Activated T-cell treated with anti-CD3 and anti-CD28 coated beads, Interleukin-2, amount 50 U/mL, for 4 hours (primary cell): ENCODE measurements around the gene GJA1. TPM values are rescaled to one million over a fixed set of nuclear protein-coding genes. Genes with fewer than 3 reads are reported as not detected.
"Not testable (repeated sequence)": the region's sequence is repeated elsewhere in the genome, so short reads cannot be mapped to it uniquely, and the experiment has no call there.

Experiments
- ATAC-seq, 2 donors: fragments of 200-7000 bp; cut with Tn5 transposase; one replicate each; pipeline ENCODE4 v1.10.0; 2021
- DNase-seq: peaks from one replicate; pipeline ENCODE4 v3.0.0-alpha.2; 2020
- H3K27me3 Mint-ChIP-seq: one replicate; pipeline ENCODE4 v1.8.0; 2021; ENCODE audit warnings: low read depth, mixed read lengths
- H3K36me3 Mint-ChIP-seq: one replicate; pipeline ENCODE4 v1.8.0; 2022; ENCODE audit warnings: mixed read lengths; ENCODE audit not compliant: insufficient read depth
- H3K4me1 Mint-ChIP-seq: one replicate; pipeline ENCODE4 v1.8.0; 2021; ENCODE audit warnings: low read depth, mixed read lengths
- H3K4me3 Mint-ChIP-seq: one replicate; pipeline ENCODE4 v1.8.0; 2021; ENCODE audit warnings: mild to moderate bottlenecking, moderate library complexity, mixed read lengths
- H3K9me3 Mint-ChIP-seq: one replicate; pipeline ENCODE4 v1.8.0; 2021; ENCODE audit warnings: mixed read lengths
- total RNA-seq, 3 donors: library from RNA; stranded (reverse); gene quantifications; one replicate each; pipeline ENCODE4 v1.2.1, GENCODE V29; 2021

The GJA1 gene
- total RNA-seq, 3 donors from 2014 or later, result 0.50 to 0.66 (median 0.65) TPM

GRCh38 chr6:121443971-121444541 lies 8.6 kb downstream of the GJA1 start:
- Mint-ChIP-seq H3K27me3 (peaks cover 11% of the 10 kb centered on the region), H3K36me3 (no peaks in the 10 kb centered on the region), H3K9me3 (no peaks in the 10 kb centered on the region), H3K4me1 (no peaks in the 10 kb centered on the region), H3K4me3 (no peak overlapping the region)
- no peak for DNase-seq
- ATAC-seq, result no peak

DNA sequence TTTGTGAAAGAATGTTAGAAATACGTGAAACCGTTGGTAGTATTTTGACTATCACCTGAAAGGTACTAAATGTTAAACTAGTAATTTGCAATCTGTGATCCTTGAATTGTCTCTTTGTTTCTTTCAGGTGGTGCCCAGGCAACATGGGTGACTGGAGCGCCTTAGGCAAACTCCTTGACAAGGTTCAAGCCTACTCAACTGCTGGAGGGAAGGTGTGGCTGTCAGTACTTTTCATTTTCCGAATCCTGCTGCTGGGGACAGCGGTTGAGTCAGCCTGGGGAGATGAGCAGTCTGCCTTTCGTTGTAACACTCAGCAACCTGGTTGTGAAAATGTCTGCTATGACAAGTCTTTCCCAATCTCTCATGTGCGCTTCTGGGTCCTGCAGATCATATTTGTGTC lies 11.3 kb downstream of the GJA1 start:
- not testable (repeated sequence) for DNase-seq, H3K27me3 Mint-ChIP-seq, H3K9me3 Mint-ChIP-seq, ATAC-seq, H3K4me3 Mint-ChIP-seq, H3K36me3 Mint-ChIP-seq, H3K4me1 Mint-ChIP-seq

GRCh38 chr6:121447746-121448145 lies 12.3 kb downstream of the GJA1 start:
- DNase-seq, H3K27me3 Mint-ChIP-seq, H3K4me3 Mint-ChIP-seq, H3K36me3 Mint-ChIP-seq, ATAC-seq, H3K9me3 Mint-ChIP-seq, H3K4me1 Mint-ChIP-seq: not testable (repeated sequence)

DNA sequence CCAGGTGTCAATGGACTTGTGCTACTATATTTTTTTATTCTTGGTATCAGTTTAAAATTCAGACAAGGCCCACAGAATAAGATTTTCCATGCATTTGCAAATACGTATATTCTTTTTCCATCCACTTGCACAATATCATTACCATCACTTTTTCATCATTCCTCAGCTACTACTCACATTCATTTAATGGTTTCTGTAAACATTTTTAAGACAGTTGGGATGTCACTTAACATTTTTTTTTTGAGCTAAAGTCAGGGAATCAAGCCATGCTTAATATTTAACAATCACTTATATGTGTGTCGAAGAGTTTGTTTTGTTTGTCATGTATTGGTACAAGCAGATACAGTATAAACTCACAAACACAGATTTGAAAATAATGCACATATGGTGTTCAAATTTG lies 13.1 kb downstream of the GJA1 start:
- H3K36me3 Mint-ChIP-seq, H3K4me3 Mint-ChIP-seq: not testable (repeated sequence)

DNA sequence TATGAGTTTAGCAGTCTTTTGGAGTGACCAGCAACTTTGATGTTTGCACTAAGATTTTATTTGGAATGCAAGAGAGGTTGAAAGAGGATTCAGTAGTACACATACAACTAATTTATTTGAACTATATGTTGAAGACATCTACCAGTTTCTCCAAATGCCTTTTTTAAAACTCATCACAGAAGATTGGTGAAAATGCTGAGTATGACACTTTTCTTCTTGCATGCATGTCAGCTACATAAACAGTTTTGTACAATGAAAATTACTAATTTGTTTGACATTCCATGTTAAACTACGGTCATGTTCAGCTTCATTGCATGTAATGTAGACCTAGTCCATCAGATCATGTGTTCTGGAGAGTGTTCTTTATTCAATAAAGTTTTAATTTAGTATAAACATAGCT lies 13.9 kb downstream of the GJA1 start:
- no peak overlapping the region for H3K4me3 Mint-ChIP-seq
- ATAC-seq (no peak), DNase-seq (no peak)
- H3K9me3 Mint-ChIP-seq, result no peaks in the 10 kb centered on the region
- no peaks in the 10 kb centered on the region for H3K4me1 Mint-ChIP-seq
- peaks cover 4% of the 10 kb centered on the region for H3K27me3 Mint-ChIP-seq
- H3K36me3 Mint-ChIP-seq, result no peaks in the 10 kb centered on the region

More for the DNA sequence above, 13.1 kb downstream of the GJA1 start:
- H3K9me3 Mint-ChIP-seq, H3K4me1 Mint-ChIP-seq, DNase-seq, H3K27me3 Mint-ChIP-seq, ATAC-seq: not testable (repeated sequence)

DNA sequence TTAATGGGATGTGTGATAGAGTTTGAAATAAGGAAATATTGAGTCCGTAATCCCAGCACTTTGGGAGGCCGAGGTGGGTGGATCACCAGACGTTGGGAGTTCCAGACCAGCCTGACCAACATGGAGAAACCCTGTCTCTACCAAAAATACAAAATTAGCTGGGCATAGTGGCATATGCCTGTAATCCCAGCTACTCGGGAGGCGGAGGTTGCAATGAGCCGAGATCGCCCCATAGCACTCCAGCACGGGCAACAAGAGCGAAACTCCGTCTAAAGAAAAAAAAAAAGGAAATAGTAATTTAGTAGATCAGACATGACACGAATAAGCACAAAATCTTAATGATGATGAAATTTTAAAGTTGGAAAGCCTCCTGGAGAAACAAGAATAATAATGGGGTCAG lies 14.8 kb downstream of the GJA1 start:
- DNase-seq (no peak), ATAC-seq (no peak)
- Mint-ChIP-seq H3K36me3 (no peaks in the 10 kb centered on the region), H3K9me3 (no peaks in the 10 kb centered on the region), H3K27me3 (peaks cover 4% of the 10 kb centered on the region), H3K4me1 (no peaks in the 10 kb centered on the region), H3K4me3 (no peak overlapping the region)

GRCh38 chr6:121451250-121451649 lies 15.8 kb downstream of the GJA1 start:
- DNase-seq (no peak), ATAC-seq (no peak)
- Mint-ChIP-seq H3K36me3 (no peaks in the 10 kb centered on the region), H3K4me1 (no peaks in the 10 kb centered on the region), H3K4me3 (no peak overlapping the region), H3K27me3 (peaks cover 2% of the 10 kb centered on the region), H3K9me3 (no peaks in the 10 kb centered on the region)

- no peak overlapping the region for H3K4me3 Mint-ChIP-seq
- no peak for ATAC-seq
- no peaks in the 10 kb centered on the region for H3K27me3 Mint-ChIP-seq
- no peaks in the 10 kb centered on the region for H3K36me3 Mint-ChIP-seq
- H3K9me3 Mint-ChIP-seq, result no peaks in the 10 kb centered on the region
- DNase-seq, result no peak
- no peaks in the 10 kb centered on the region for H3K4me1 Mint-ChIP-seq
Measured at GRCh38 chr6:121453191-121453590, 17.7 kb downstream of the GJA1 start.

GRCh38 chr6:121460170-121460569 lies 24.7 kb downstream of the GJA1 start:
- Mint-ChIP-seq H3K27me3 (no peaks in the 10 kb centered on the region), H3K9me3 (no peaks in the 10 kb centered on the region), H3K4me1 (no peaks in the 10 kb centered on the region), H3K36me3 (no peaks in the 10 kb centered on the region), H3K4me3 (no peak overlapping the region)
- ATAC-seq (no peak), DNase-seq (no peak)

- Mint-ChIP-seq H3K36me3 (no peaks in the 10 kb centered on the region), H3K4me3 (no peak overlapping the region), H3K4me1 (no peaks in the 10 kb centered on the region), H3K9me3 (no peaks in the 10 kb centered on the region), H3K27me3 (no peaks in the 10 kb centered on the region)
- no peak for DNase-seq
- ATAC-seq, result no peak
Measured at GRCh38 chr6:121463087-121463486, 27.6 kb downstream of the GJA1 start.

DNA sequence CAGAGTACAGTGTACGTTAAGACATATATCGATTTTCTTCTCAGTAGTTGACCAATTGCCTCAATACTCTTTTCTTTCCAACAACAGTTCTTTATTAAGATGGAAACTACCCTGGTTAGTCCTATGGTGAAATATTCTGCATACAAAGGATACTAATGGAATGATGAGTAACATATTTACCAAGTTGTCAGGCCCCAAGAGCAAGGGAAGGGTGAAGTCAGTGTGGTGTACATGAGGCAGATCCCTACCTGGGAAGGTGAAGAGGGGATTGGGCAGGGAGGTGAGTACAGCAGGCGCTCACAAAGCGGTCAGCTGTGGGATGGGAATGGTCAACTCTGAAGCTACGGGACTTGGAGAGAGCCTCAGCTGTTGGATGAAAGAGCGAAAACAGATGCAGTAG lies 29.7 kb downstream of the GJA1 start:
- no peaks in the 10 kb centered on the region for H3K9me3 Mint-ChIP-seq
- H3K36me3 Mint-ChIP-seq, result no peaks in the 10 kb centered on the region
- DNase-seq, result no peak
- H3K4me3 Mint-ChIP-seq, result no peak overlapping the region
- H3K4me1 Mint-ChIP-seq, result no peaks in the 10 kb centered on the region
- no peak for ATAC-seq
- H3K27me3 Mint-ChIP-seq, result no peaks in the 10 kb centered on the region

- H3K9me3 Mint-ChIP-seq, result no peaks in the 10 kb centered on the region
- H3K27me3 Mint-ChIP-seq, result no peaks in the 10 kb centered on the region
- H3K4me3 Mint-ChIP-seq, result no peak overlapping the region
- no peaks in the 10 kb centered on the region for H3K36me3 Mint-ChIP-seq
- H3K4me1 Mint-ChIP-seq, result no peaks in the 10 kb centered on the region
- ATAC-seq (no peak), DNase-seq (no peak)
Measured at GRCh38 chr6:121479486-121480098, 44.1 kb downstream of the GJA1 start.

DNA sequence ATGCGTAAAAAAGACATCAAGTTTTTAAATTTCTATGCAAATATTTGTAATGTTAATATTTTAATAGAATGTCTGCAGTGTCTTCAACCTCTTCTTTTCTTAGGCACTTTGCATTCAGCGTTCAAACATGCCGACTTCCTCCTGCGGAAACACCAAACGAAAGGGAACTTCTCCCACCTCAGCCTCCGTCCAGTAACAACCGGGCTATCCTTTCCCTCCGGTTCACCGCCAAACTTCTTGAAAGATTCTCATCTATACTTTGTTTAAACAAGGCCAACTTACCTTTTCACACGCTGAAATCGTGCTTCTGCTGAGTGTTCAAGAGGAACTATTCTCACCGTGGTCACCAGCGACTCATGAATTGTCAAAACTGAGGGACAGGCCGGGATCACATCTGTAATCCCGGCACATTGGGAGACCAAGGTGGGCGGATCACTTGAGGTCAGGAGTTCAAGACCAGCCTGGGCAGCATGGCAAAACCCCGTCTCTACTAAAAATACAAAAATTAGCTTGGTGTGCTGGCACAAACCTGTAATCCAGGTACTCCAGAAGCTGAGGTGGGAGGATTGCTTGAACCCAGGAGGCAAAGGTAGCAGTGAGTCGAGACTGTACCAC lies 44.8 kb downstream of the GJA1 start:
- ATAC-seq (no peak), DNase-seq (no peak)
- Mint-ChIP-seq H3K27me3 (no peaks in the 10 kb centered on the region), H3K9me3 (no peaks in the 10 kb centered on the region), H3K36me3 (no peaks in the 10 kb centered on the region), H3K4me3 (no peak overlapping the region), H3K4me1 (no peaks in the 10 kb centered on the region)

DNA sequence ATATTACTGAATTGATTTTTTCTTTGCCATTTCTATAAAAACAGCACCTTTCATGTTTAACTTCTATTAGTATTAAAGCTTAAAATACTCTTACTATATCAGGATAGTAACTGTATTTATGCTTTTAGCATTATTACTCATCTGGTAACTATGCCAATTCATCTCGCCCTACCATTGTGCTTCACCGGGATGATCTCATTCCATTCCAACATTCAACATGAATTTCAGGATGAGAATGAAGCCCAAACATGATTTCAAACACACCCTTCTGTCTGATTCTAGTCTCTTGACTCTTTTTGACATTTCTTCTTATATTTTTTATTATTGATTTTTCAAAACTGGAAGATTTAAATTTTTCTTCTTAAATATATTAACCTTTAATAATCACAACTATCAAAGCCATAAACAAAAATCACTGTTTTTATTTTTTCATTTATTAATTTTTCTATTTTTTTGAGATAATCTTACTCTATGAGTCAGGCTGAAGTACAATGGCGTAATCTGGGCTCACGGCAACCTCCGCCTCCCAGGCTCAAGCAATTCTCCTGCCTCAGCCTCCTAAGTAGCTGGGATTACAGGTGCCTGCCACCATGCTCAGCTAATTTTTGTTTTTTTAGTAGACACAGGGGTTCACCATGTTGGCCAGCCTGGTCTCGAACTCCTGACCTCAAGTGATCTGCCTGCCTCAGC lies 46.7 kb downstream of the GJA1 start:
- Mint-ChIP-seq H3K27me3 (no peaks in the 10 kb centered on the region), H3K4me3 (no peak overlapping the region), H3K4me1 (no peaks in the 10 kb centered on the region), H3K9me3 (no peaks in the 10 kb centered on the region), H3K36me3 (no peaks in the 10 kb centered on the region)
- ATAC-seq (no peak), DNase-seq (no peak)

- H3K4me3 Mint-ChIP-seq, result no peak overlapping the region
- no peaks in the 10 kb centered on the region for H3K36me3 Mint-ChIP-seq
- H3K9me3 Mint-ChIP-seq, result no peaks in the 10 kb centered on the region
- DNase-seq (no peak), ATAC-seq (no peak)
- H3K4me1 Mint-ChIP-seq, result no peaks in the 10 kb centered on the region
- no peaks in the 10 kb centered on the region for H3K27me3 Mint-ChIP-seq
Measured at GRCh38 chr6:121482751-121483150, 47.3 kb downstream of the GJA1 start.
